Endothelial cell of umbilical vein (primary cell): ENCODE results near the gene G0S2. TPM values are rescaled to one million over a fixed set of nuclear protein-coding genes. Genes with fewer than 3 reads are reported as not detected.

Source experiments
- BruUV-seq: library from RNA; stranded (reverse); fragments of 400-500 nt; replicated peaks from 2 replicates; lab custom pipeline; 2021; lab: Mats Ljungman, UMichigan
- CTCF ChIA-PET: fragments of 300-600, 350-600 bp; sonication (Branson Sonifier 250); formaldehyde crosslinking; loops from one replicate; lab custom pipeline; 2021; ENCODE audit warnings: antibody characterized with exemption, inconsistent platforms; lab: Charles Lee
- POLR2A ChIA-PET: fragments of 300-600, 350-600 bp; sonication (Branson Sonifier 250); formaldehyde crosslinking; loops from one replicate; lab custom pipeline; 2021; ENCODE audit warnings: antibody characterized with exemption, inconsistent platforms; lab: Charles Lee
- DNase-seq: peaks from one replicate; pipeline ENCODE4 v3.0.0-alpha.2; 2011; ENCODE audit warnings: low read depth, low spot score
- FAIRE-seq: peaks from 2 replicates; lab custom pipeline; 2011; peaks lifted over from hg19 to GRCh38; lab: Jason Lieb, UNC
- H2AFZ ChIP-seq: 2 replicates; pipeline ENCODE4 v1.6.0; 2012; ENCODE audit warnings: low read depth, low read length, control low read depth, inconsistent platforms
- H3K27ac ChIP-seq: 2 replicates; pipeline ENCODE4 v1.5.1; 2011; ENCODE audit warnings: low read depth, mild to moderate bottlenecking, control low read depth, low read length, moderate library complexity; ENCODE audit not compliant: insufficient read depth
- H3K27me3 ChIP-seq, 2 experiments: 2 replicates each; pipeline versions ENCODE4 v1.6.0 to v1.6.1; 2011; ENCODE audit warnings: low read length in 2 of 2, mixed read lengths in 1 of 2; ENCODE audit not compliant: control insufficient read depth in 2 of 2, insufficient read depth in 2 of 2
- H3K36me3 ChIP-seq, 2 experiments: 2 replicates in 1 of 2; 3 replicates in 1 of 2; pipeline ENCODE4 v1.5.1; 2011; ENCODE audit warnings: low read length in 2 of 2, mild to moderate bottlenecking in 1 of 2, moderate library complexity in 1 of 2; ENCODE audit not compliant: control insufficient read depth in 2 of 2, insufficient read depth in 2 of 2; ENCODE audit errors: extremely low read depth in 1 of 2
- H3K4me1 ChIP-seq: 3 replicates; pipeline ENCODE4 v1.5.1; 2011; ENCODE audit warnings: mild to moderate bottlenecking, low read length; ENCODE audit not compliant: control insufficient read depth, insufficient read depth; ENCODE audit errors: extremely low read depth
- H3K4me2 ChIP-seq: 2 replicates; pipeline ENCODE4 v1.6.1; 2011; ENCODE audit warnings: low read length, control low read depth, mixed read lengths; ENCODE audit not compliant: insufficient read depth
- H3K4me3 ChIP-seq, 3 experiments: fragments of 200-600 bp in 1 of 3; sonication (generic), shearing (Covaris generic) in 1 of 3; replicated peaks in 1 of 3; 2 replicates each; pipeline ENCODE4 v1.5.1; 2011 to 2016; ENCODE audit warnings: control low read depth in 3 of 3, low read length in 3 of 3, mild to moderate bottlenecking in 2 of 3, inconsistent platforms in 1 of 3, low read depth in 1 of 3, moderate library complexity in 1 of 3; ENCODE audit not compliant: insufficient read depth in 1 of 3
- H3K79me2 ChIP-seq: 2 replicates; pipeline ENCODE4 v1.6.0; 2012; ENCODE audit warnings: low read length, inconsistent platforms; ENCODE audit not compliant: control insufficient read depth, insufficient read depth
- H3K9ac ChIP-seq: replicated peaks from 2 replicates; pipeline ENCODE3; 2011; ENCODE audit warnings: low read length, control low read depth; ENCODE audit not compliant: insufficient read depth; ENCODE audit errors: extremely low read depth
- H3K9me1 ChIP-seq: replicated peaks from 3 replicates; pipeline ENCODE4 v1.6.0; 2011; ENCODE audit warnings: mild to moderate bottlenecking, low read length; ENCODE audit not compliant: control insufficient read depth, insufficient read depth; ENCODE audit errors: extremely low read depth
- H3K9me3 ChIP-seq: replicated peaks from 2 replicates; pipeline ENCODE4 v1.5.1; 2012; ENCODE audit warnings: low read length, inconsistent platforms; ENCODE audit not compliant: control insufficient read depth, insufficient read depth
- H4K20me1 ChIP-seq: replicated peaks from 2 replicates; pipeline ENCODE3; 2011; ENCODE audit warnings: mild to moderate bottlenecking, low read length; ENCODE audit not compliant: control insufficient read depth, insufficient read depth; ENCODE audit errors: extremely low read depth
- CTCF ChIP-seq, 2 donors: IDR thresholded peaks; 1 replicate in 1 of 2; 2 replicates in 1 of 2; pipeline ENCODE4 v1.5.1; 2011; ENCODE audit warnings: low read length in 2 of 2, mild to moderate bottlenecking in 2 of 2, moderate library complexity in 2 of 2, control low read depth in 1 of 2, inconsistent platforms in 1 of 2, low read depth in 1 of 2; ENCODE audit not compliant: insufficient read depth in 1 of 2; ENCODE audit errors: extremely low read depth in 1 of 2
- EZH2 ChIP-seq: IDR thresholded peaks from 2 replicates; pipeline ENCODE4 v1.6.1; 2012; ENCODE audit warnings: borderline replicate concordance, low read depth, mild to moderate bottlenecking, moderate library complexity, low read length, inconsistent platforms; ENCODE audit not compliant: severe bottlenecking
- FOS ChIP-seq: IDR thresholded peaks from 2 replicates; pipeline ENCODE4 v1.6.1; 2011; ENCODE audit warnings: mild to moderate bottlenecking, low read length, moderate library complexity, borderline replicate concordance; ENCODE audit not compliant: insufficient read depth
- JUN ChIP-seq: IDR thresholded peaks from 2 replicates; pipeline ENCODE4 v1.6.1; 2011; ENCODE audit warnings: borderline replicate concordance, low read depth; ENCODE audit not compliant: insufficient read length, insufficient read depth
- MAX ChIP-seq: IDR thresholded peaks from 2 replicates; pipeline ENCODE4 v1.6.1; 2011; ENCODE audit not compliant: insufficient read depth, insufficient read length
- MYC ChIP-seq: IDR thresholded peaks from one replicate; pipeline ENCODE4 v1.6.1; 2011; ENCODE audit warnings: mild to moderate bottlenecking, low read depth, low read length
- POLR2A ChIP-seq: IDR thresholded peaks from 2 replicates; pipeline ENCODE4 v1.6.1; 2012; ENCODE audit warnings: low read depth, mild to moderate bottlenecking, control low read depth, low read length
- POLR2AphosphoS5 ChIP-seq: IDR thresholded peaks from 2 replicates; pipeline ENCODE4 v1.6.1; 2012; ENCODE audit warnings: low read depth, mild to moderate bottlenecking, control low read depth, low read length, moderate library complexity; ENCODE audit not compliant: insufficient read depth
- dilution Hi-C: fragments of 300-500 bp; cut with MboI; formaldehyde crosslinking; loops from one replicate; pipeline ENCODE4 v1.15.0; 2019; ENCODE audit warnings: low sequenced_read_pairs; ENCODE audit not compliant: extremely low pct_ligation_motif_present
- intact Hi-C: fragments of 100-400 bp; cut with micrococcal nuclease; formaldehyde crosslinking; loops from one replicate; pipeline ENCODE4 v1.10.0; 2022
- polyA plus RNA-seq, 4 experiments: library from polyadenylated mRNA; depleted of rRNA in 3 of 4; stranded (reverse) in 3 of 4; unstranded in 1 of 4; fragments of >200 nt; gene quantifications; 2 replicates each; pipeline versions ENCODE4 v1.2.1 to v1.2.3, GENCODE V29; 2011 to 2012; ENCODE audit warnings: missing spikeins in 1 of 4
- total RNA-seq: library from RNA; stranded (reverse); gene quantifications from 2 replicates; pipeline ENCODE4 v1.2.3, GENCODE V29; 2021

The G0S2 gene
- total and polyA plus RNA-seq, 2 donors (not counting 3 experiments of a cell fraction or from before 2014, with no cell fraction given), result 0.91 to 1.9 TPM

GRCh38 chr1:209720826-209721225 lies 45.6 kb downstream of the G0S2 start:
- Histone ChIP-seq H3K27ac (no peak overlapping the region), H3K79me2 (no peaks in the 10 kb centered on the region), H3K9me1 (no peaks in the 10 kb centered on the region), H3K9me3 (no peaks in the 10 kb centered on the region), H3K9ac (no peak overlapping the region), H3K4me1 (no peaks in the 10 kb centered on the region), H4K20me1 (no peaks in the 10 kb centered on the region), H2AFZ (no peak overlapping the region), H3K36me3 (no peaks in the 10 kb centered on the region), H3K27me3 (peaks cover 0 to 5% of the 10 kb centered on the region in 2 experiments), H3K4me2 (no peak overlapping the region), H3K4me3 (no peak overlapping the region)
- BruUV-seq, result no TSS peak
- DNase-seq (no peak), FAIRE-seq (no peak)
- intact Hi-C loops, result no loop called here
- no peak for TF ChIP-seq JUN
- no peak for TF ChIP-seq FOS
- TF ChIP-seq POLR2A, result no peak
- TF ChIP-seq EZH2, result no peak
- no peak for TF ChIP-seq MAX
- no peak for TF ChIP-seq MYC
- TF ChIP-seq POLR2AphosphoS5, result no peak
- TF ChIP-seq CTCF (IDR thresholded peaks at IDR 0.05; ENCODE audit: extremely low read depth in 1 of 2, insufficient read depth in 1 of 2, low read depth in 1 of 2, low read length in 2 of 2), result no peak
- ChIA-PET POLR2A (no interaction called here), CTCF (interaction anchor here (1.1 kb wide), 2 partner anchors 10 to 155 kb away, joined by 5 read pairs; no protein-coding TSS in a partner anchor)
- dilution Hi-C loops, result no loop called here
